GM23338 (cell line): ENCODE measurements around the gene CXCL16. TPM values are rescaled to one million over a fixed set of nuclear protein-coding genes. Genes with fewer than 3 reads are reported as not detected.

ENCODE experiments used
- ATAC-seq: fragments of 200-7000 bp; cut with Tn5 transposase; 3 replicates; pipeline ENCODE4 v1.9.1; 2020
- DNase-seq: peaks from one replicate; pipeline ENCODE4 v3.0.0-alpha.2; 2015; ENCODE audit warnings: low spot score
- H2AFZ ChIP-seq: fragments of 200-600 bp; sonication (generic); 2 replicates; pipeline ENCODE4 v1.8.0; 2016; ENCODE audit warnings: antibody characterized with exemption, mild to moderate bottlenecking, moderate library complexity
- H3F3A ChIP-seq: fragments of 200-600 bp; sonication (generic); replicated peaks from 2 replicates; pipeline ENCODE4 v1.8.0; 2017; ENCODE audit warnings: antibody characterized with exemption, mixed run types, low read depth
- H3K27ac ChIP-seq: fragments of 200-600 bp; sonication (generic); 2 replicates; pipeline ENCODE4 v1.6.1; 2016; ENCODE audit warnings: low read depth
- H3K27me3 ChIP-seq: fragments of 200-600 bp; sonication (generic); 2 replicates; pipeline ENCODE4 v1.8.0; 2016; ENCODE audit warnings: mild to moderate bottlenecking, mixed run types, moderate library complexity; ENCODE audit not compliant: insufficient read depth
- H3K36me3 ChIP-seq: fragments of 200-600 bp; sonication (generic); 2 replicates; pipeline ENCODE4 v1.8.0; 2016; ENCODE audit warnings: mild to moderate bottlenecking; ENCODE audit not compliant: insufficient read depth
- H3K4me1 ChIP-seq: fragments of 200-600 bp; sonication (generic); 2 replicates; pipeline ENCODE4 v1.8.0; 2016; ENCODE audit warnings: mild to moderate bottlenecking, moderate library complexity; ENCODE audit not compliant: insufficient read depth
- H3K4me2 ChIP-seq: fragments of 200-600 bp; sonication (generic); 2 replicates; pipeline ENCODE4 v1.7.1; 2017; ENCODE audit warnings: mixed run types
- H3K4me3 ChIP-seq: fragments of 200-600 bp; sonication (generic); 2 replicates; pipeline ENCODE4 v1.6.1; 2016; ENCODE audit warnings: mixed run types
- H3K79me2 ChIP-seq: fragments of 200-600 bp; sonication (generic); replicated peaks from 2 replicates; pipeline ENCODE4 v1.8.0; 2017; ENCODE audit warnings: mild to moderate bottlenecking; ENCODE audit not compliant: insufficient read depth
- H3K9me2 ChIP-seq: fragments of 200-600 bp; sonication (generic); 2 replicates; pipeline ENCODE4 v1.8.0; 2017; ENCODE audit not compliant: insufficient read depth
- H4K20me1 ChIP-seq: fragments of 200-600 bp; sonication (generic); replicated peaks from 2 replicates; pipeline ENCODE4 v1.8.0; 2017; ENCODE audit warnings: mild to moderate bottlenecking; ENCODE audit not compliant: insufficient read depth
- H3K27ac Mint-ChIP-seq: 2 replicates; pipeline ENCODE4 v1.8.0; 2020; ENCODE audit warnings: inconsistent platforms, mild to moderate bottlenecking, moderate library complexity, mixed read lengths
- H3K27me3 Mint-ChIP-seq: 3 replicates; pipeline ENCODE4 v1.8.0; 2022; ENCODE audit warnings: low read depth, mild to moderate bottlenecking, moderate library complexity, mixed read lengths, inconsistent platforms; ENCODE audit not compliant: insufficient read depth, poor library complexity
- H3K36me3 Mint-ChIP-seq: 3 replicates; pipeline ENCODE4 v1.8.0; 2021; ENCODE audit warnings: low read depth, mild to moderate bottlenecking, inconsistent platforms, moderate library complexity, mixed read lengths
- H3K4me1 Mint-ChIP-seq: 3 replicates; pipeline ENCODE4 v1.8.0; 2020; ENCODE audit warnings: mild to moderate bottlenecking, inconsistent platforms, mixed read lengths
- H3K4me3 Mint-ChIP-seq: 3 replicates; pipeline ENCODE4 v1.8.0; 2021; ENCODE audit warnings: moderate library complexity, mild to moderate bottlenecking, inconsistent platforms, mixed read lengths
- H3K9me3 Mint-ChIP-seq: 3 replicates; pipeline ENCODE4 v1.8.0; 2020; ENCODE audit warnings: moderate library complexity, mild to moderate bottlenecking, inconsistent platforms, mixed read lengths
- CREB1 ChIP-seq: fragments of 250-450 bp; sonication (Bioruptor Pico); IDR thresholded peaks from 2 replicates; pipeline ENCODE4 v1.5.0; 2020; ENCODE audit warnings: low read depth, mild to moderate bottlenecking, moderate library complexity
- EZH2 ChIP-seq: fragments of 200-600 bp; sonication (generic); IDR thresholded peaks from one replicate; pipeline ENCODE4 v1.8.0; 2017; ENCODE audit warnings: antibody characterized with exemption, mild to moderate bottlenecking, low read depth; ENCODE audit not compliant: unreplicated experiment
- EZH2phosphoT487 ChIP-seq: fragments of 200-600 bp; sonication (generic); IDR thresholded peaks from one replicate; pipeline ENCODE4 v1.8.1; 2018; ENCODE audit warnings: antibody characterized with exemption; ENCODE audit not compliant: unreplicated experiment
- JUNB ChIP-seq: IDR thresholded peaks from one replicate; pipeline ENCODE4 v1.6.1; 2016; ENCODE audit warnings: antibody characterized with exemption; ENCODE audit not compliant: unreplicated experiment
- ZNF462 ChIP-seq: fragments of 250-450 bp; sonication (Bioruptor Pico); IDR thresholded peaks from 2 replicates; pipeline ENCODE4 v1.5.0; 2020; ENCODE audit warnings: mild to moderate bottlenecking, moderate library complexity
- long read RNA-seq: library from polyadenylated mRNA; unstranded; transcript quantifications from one replicate; pipeline ENCODE4 v2.0.0, GENCODE V29; 2020; ENCODE audit not compliant: unreplicated experiment
- polyA plus RNA-seq: library from polyadenylated mRNA; unstranded; fragments of >200 nt; fragmentation: Nextera tagmentation; extraction: Ambion mirVana; gene quantifications from 2 replicates; pipeline ENCODE4 v1.2.1, GENCODE V29; 2016
- total RNA-seq: library from RNA; depleted of rRNA; stranded (reverse); fragments of >200 nt; shearing (Covaris generic); gene quantifications from 2 replicates; pipeline ENCODE4 v1.2.3, GENCODE V29; 2014; rRNA removed

The CXCL16 gene
- 4.1 and 6.8 TPM in 2 replicates for total RNA-seq
- polyA plus RNA-seq, result 3.7 and 4.0 TPM in 2 replicates
- long read RNA-seq, partial matches to known transcripts, result 2 of 3 reads
- long read RNA-seq, other reads (novel, unspliced or antisense), result 0 of 3 reads

- H3K4me1 ChIP-seq, result peaks cover 9% of the 10 kb centered on the region; the same call in 1 of the 2 replicates
- peak within 1 kb of the TSS; percentile 91 for H3K4me2 ChIP-seq
- Mint-ChIP-seq H3K36me3 (no peaks in the 10 kb centered on the region; the same call in 2 of the 3 replicates), H3K4me3 (peak within 1 kb of the TSS; percentile 79), H3K9me3 (no peaks in the 10 kb centered on the region; the same call in 1 of the 3 replicates), H3K27me3 (peaks cover 62% of the 10 kb centered on the region), H3K4me1 (peaks cover 9% of the 10 kb centered on the region), H3K27ac (no peak within 1 kb of the TSS)
- H3K4me3 ChIP-seq, result peak within 1 kb of the TSS; percentile 75
- H3K9me2 ChIP-seq, result no peaks in the 10 kb centered on the region
- H3K27ac ChIP-seq, result no peak within 1 kb of the TSS
- H3K79me2 ChIP-seq, result no peaks in the 10 kb centered on the region
- TF ChIP-seq CREB1 (peak; percentile 62), EZH2 (no peak)
- no peaks in the 10 kb centered on the region for H3K36me3 ChIP-seq
- DNase-seq (peak; percentile 55), ATAC-seq (peak; percentile 69)
- peaks cover 6% of the 10 kb centered on the region; the same call in 1 of the 2 replicates for H3F3A ChIP-seq
- H4K20me1 ChIP-seq, result 0 out of 2 replicates have a peak, but pooled peaks cover 5% of the 10 kb centered on the region
- H2AFZ ChIP-seq, result peak within 1 kb of the TSS; percentile 96
- peaks cover 76% of the 10 kb centered on the region for H3K27me3 ChIP-seq
Observed at GRCh38 chr17:4739122-4740024, at the start of gene CXCL16, which contains the start of gene ZMYND15. TSS of gene CXCL16 (minus strand) at chr17:4739928. CDS start at chr17:4739339, 589 bp downstream. TSS of gene ZMYND15 (plus strand) at chr17:4739833. CDS start at chr17:4740549, 716 bp downstream.

GRCh38 chr17:4788807-4789700, 49.3 kb upstream of the CXCL16 start, which contains the start of gene GLTPD2:
TSS of gene GLTPD2 (plus strand) at chr17:4788964. CDS start at chr17:4789012, 48 bp downstream.
- no peak for TF ChIP-seq JUNB
- no peak for TF ChIP-seq EZH2phosphoT487
- no peak for TF ChIP-seq ZNF462 (CRISPR knock-in tag)
- TF ChIP-seq EZH2, result peak; percentile 24
- peak within 1 kb of the TSS; percentile 87 for H3K4me3 ChIP-seq
- peaks cover 30% of the 10 kb centered on the region for H3K4me1 ChIP-seq
- Mint-ChIP-seq H3K4me3 (peak within 1 kb of the TSS; percentile 78), H3K27me3 (peaks cover 39% of the 10 kb centered on the region), H3K27ac (no peak within 1 kb of the TSS), H3K9me3 (no peaks in the 10 kb centered on the region; the same call in 2 of the 3 replicates), H3K36me3 (peaks cover 5% of the 10 kb centered on the region; the same call in 1 of the 3 replicates), H3K4me1 (peaks cover 23% of the 10 kb centered on the region)
- H3K27me3 ChIP-seq, result peaks cover 42% of the 10 kb centered on the region
- ATAC-seq (peak; percentile 27), DNase-seq (peak; percentile 46)
- no peaks in the 10 kb centered on the region for H3K79me2 ChIP-seq
- peak within 1 kb of the TSS; percentile 88 for H2AFZ ChIP-seq
- H3K36me3 ChIP-seq, result no peaks in the 10 kb centered on the region
- H4K20me1 ChIP-seq, result no peaks in the 10 kb centered on the region
- H3K27ac ChIP-seq, result no peak within 1 kb of the TSS
- H3K9me2 ChIP-seq, result no peaks in the 10 kb centered on the region
- peaks cover 19% of the 10 kb centered on the region; the same call in 1 of the 2 replicates for H3F3A ChIP-seq
- peak within 1 kb of the TSS; percentile 99 for H3K4me2 ChIP-seq
